GM12872 (cell line): ENCODE measurements around the gene ATXN7L1.

Experiments
- TF ChIP-seq, protein P1 (sequence below): IDR thresholded peaks from 3 replicates; pipeline ENCODE4 v1.5.1; 2011; ENCODE audit warnings: low read depth, mild to moderate bottlenecking, low read length, moderate library complexity; ENCODE audit not compliant: insufficient read depth

ATXN7L1 gene

DNA sequence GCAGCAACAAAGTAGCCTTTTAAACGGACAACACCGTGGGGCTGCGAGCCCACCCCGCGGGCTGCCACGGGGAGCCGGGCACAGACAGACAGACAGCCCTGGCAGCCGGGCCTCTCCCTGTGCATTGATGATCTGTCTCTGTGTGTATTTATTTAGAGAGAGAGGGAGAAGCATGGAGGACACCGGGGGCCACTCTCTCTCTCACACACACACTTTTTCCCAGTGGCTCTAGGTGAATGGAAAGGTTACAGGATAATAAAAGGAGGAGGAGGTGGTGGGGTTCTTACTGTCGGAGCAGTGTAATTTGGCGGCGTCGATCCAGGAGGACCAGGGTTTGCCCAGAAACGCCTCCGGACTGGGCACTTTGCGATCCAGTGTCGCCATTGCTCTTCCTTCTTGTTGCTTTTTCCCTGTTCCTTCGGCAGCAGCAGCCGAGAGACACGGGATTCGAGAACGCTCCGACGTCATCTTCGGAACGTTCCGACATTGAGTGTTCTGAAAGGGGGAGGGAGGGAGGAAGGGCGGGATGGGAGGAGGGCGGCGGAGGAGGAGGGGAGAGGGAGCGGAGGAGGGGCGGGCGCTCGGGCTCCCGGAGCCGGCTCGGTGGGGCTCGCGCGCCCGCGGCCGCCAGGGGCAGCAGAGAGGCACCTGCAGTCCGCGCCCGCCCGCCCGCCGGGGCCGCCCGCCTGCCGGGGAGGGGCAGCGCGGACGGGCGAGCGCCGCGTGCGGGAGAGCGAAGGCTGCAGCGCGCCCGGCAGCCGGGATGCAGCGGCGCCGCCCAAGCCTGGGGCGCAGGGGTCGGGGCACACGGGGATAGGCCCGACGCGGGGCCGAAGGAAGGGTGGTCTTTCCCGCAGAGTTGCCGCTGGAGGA lies at the start of gene ATXN7L1:
ATXN7L1 (minus strand) TSS at position 509 of the 873 bp plus-strand sequence; CDS start at position 468, 41 bp downstream.
- TF ChIP-seq, protein P1, sequence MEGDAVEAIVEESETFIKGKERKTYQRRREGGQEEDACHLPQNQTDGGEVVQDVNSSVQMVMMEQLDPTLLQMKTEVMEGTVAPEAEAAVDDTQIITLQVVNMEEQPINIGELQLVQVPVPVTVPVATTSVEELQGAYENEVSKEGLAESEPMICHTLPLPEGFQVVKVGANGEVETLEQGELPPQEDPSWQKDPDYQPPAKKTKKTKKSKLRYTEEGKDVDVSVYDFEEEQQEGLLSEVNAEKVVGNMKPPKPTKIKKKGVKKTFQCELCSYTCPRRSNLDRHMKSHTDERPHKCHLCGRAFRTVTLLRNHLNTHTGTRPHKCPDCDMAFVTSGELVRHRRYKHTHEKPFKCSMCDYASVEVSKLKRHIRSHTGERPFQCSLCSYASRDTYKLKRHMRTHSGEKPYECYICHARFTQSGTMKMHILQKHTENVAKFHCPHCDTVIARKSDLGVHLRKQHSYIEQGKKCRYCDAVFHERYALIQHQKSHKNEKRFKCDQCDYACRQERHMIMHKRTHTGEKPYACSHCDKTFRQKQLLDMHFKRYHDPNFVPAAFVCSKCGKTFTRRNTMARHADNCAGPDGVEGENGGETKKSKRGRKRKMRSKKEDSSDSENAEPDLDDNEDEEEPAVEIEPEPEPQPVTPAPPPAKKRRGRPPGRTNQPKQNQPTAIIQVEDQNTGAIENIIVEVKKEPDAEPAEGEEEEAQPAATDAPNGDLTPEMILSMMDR: peak; percentile 50; the same call in 1 of the 3 replicates

DNA sequence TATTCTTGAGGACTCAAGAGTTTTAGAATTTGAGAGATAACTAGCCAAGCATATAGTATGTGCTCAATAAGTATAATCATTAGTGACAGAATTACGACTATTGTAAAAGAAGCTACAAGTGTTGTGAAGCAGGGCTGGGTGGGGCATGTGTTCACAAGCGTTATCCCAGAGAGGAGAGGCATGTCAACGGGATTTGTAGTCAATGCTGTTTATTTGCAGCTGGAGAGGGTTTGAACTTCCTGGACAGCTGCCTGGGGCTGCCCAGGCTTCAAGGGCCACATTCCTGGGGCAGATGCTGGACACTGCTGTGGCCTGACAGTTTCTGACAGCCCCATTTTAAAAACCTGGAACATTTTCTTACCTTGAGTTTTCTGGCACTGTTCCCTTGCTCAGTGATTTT lies 49.7 kb upstream of the ATXN7L1 start:
- TF ChIP-seq, protein P1: no peak

DNA sequence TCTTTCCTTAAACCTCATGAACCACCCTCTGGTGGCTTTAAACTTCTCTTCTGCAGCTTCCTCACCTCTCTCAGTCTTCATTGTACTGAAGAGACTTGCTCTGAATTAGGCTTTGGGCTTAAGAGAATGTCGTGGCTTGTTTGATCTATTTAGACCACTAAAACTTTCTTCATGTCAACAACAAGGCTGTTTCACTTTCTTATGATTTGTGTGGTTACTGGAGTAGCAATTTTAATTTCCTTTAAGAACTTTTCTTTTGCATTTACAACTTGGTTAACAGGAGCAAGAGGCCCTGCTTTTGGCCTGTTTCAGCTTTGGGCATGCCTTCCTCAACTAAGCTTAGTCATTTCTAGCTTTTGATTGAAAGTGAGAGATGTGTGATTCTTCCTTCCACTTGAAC lies 48.5 kb upstream of the ATXN7L1 start:
- TF ChIP-seq, protein P1: no peak

DNA sequence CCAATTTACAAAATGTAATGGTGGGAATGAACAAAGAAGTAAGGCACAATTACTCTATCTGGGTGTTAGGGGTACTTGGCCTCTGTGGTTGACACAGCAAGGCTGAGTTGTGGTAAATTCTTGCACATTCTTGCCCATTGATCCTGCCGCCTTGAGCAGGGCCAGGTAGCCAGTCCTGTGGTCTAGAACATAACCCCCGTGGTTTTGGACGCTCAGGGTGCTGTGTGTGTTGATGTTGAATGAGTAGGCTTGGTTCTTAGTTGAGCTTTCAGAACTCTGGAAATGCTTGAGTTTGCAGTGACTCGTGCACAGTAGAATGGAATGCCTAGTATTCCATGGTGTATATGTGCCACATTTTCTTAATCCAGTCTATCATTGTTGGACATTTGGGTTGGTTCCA lies 44.4 kb upstream of the ATXN7L1 start:
- TF ChIP-seq, protein P1: no peak

DNA sequence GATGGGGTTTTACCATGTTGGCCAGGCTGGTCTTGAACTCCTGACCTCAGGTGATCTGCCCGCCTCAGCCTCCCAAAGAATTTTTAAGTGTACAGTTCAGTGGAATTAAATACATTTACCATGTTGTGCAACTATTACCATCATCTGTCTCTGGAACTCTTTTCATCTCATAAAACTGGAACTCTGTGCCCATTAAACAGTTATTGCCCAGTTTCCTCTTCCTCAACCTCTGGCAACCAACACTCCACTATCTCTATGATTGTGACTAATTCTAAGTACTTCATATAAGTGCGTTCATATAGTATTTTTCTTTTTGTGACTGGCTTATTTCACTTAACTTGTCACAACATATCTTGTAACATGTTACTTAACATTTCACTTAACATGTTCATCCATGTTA lies 41.3 kb upstream of the ATXN7L1 start:
- TF ChIP-seq, protein P1: no peak

GRCh38 chr7:105916603-105917002 lies 40.2 kb upstream of the ATXN7L1 start:
- TF ChIP-seq, protein P1: no peak

DNA sequence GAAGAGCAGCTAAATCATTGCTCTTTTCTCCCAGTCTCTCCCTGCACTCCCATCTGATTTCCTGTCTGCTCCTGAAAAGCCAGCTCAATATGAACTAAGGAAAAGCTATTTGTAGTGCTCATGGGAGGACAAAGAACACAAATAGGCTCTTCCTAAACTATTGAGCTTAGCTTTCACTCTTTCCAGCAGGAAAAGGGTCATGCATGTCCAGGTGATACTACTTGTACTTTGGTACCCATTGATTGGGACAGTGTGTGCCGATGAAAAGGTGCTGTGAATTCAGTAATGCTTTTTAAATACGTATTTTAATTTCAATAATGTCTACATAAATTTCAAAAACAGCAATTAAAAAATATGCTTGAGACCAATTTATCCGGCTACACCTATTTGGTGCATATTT lies 37.5 kb upstream of the ATXN7L1 start:
- TF ChIP-seq, protein P1: no peak
